ENCODE data around the gene PLA2G6. TPM values are rescaled to one million over a fixed set of nuclear protein-coding genes. Genes with fewer than 3 reads are reported as not detected.

Gene PLA2G6
- total and polyA plus RNA-seq, 9 of the 15 experiments (the other 6 are each of a cell fraction or from before 2014, with no cell fraction given) = 0.11 to 12.2 (median 9.7) TPM

DNA sequence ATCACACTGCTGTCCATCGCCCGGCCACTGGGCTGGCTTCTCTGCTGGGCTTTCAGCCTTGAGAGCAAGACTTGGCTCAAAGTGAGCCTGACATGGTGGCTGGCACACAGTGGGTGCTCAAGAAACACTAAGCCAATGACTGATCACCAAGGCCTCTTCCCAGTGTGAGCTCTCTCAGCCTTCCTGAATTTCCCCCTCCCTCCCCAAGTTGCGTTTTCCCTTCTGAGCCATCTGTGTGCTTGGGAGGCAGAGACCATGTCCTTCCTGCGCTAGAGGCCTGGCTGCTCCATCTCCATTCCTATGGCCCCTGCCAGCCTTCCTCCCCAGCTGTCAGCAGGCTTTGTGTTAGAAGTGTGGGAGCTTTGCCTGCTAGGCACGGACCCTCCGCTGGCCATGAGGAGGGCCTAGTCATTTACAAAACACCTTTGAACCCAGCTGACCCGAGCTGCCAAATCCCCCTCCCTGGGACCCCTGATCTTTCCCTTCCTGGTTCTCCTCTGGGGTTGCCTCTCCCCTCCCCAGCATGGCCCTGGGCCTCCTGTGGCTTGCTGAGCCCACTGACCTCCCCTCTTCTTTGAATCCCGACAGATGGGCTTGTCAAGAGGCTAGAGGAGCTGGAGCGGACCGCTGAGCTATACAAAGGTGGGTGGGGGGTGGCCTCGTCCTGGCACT, 111.2 kb downstream of the PLA2G6 start:
- H3K27ac ChIP-seq (ENCODE audit: extremely low read depth, low read depth, low read length) = no peak overlapping the region
- BruUV-seq (replicated peaks) = no TSS peak
- H2AFZ ChIP-seq (ENCODE audit: low read depth, low read length) = no peak overlapping the region
- no peaks in the 10 kb centered on the region for H3K9me3 ChIP-seq (replicated peaks; ENCODE audit: control insufficient read depth, insufficient read depth, low read depth, low read length)
- H3K4me1 ChIP-seq (replicated peaks in 1 of 2; ENCODE audit: control insufficient read depth in 2 of 2, insufficient read depth in 2 of 2, low read length in 2 of 2) = peaks cover 0 to 23% of the 10 kb centered on the region in 2 experiments; a peak in 2 of 5 replicates
- 66% methylated on average over 7 of the region's 11 CpGs for WGBS (ENCODE audit: insufficient coverage, low coverage, missing lambda C conversion rate)
- ATAC-seq (no peak), DNase-seq (ENCODE audit: extremely low read depth in 1 of 4, low spot score in 3 of 4) (no peak), FAIRE-seq (no peak)
- intact Hi-C loops (cut with micrococcal nuclease) (no loop called here), in situ Hi-C loops (cut with MboI) (loop anchor here (25.0 kb wide), 2 partner anchors 517 to 942 kb away; partner anchors contain the start of genes APOBEC3C and APOBEC3D)
- ChIA-PET CTCF (ENCODE audit: low intra/inter-chr PET ratio) (no interaction called here), POLR2A (interaction anchor here (0.7 to 0.8 kb wide), 2 partner anchors 15 to 131 kb away, joined by 3 to 5 read pairs; partner anchors contain the start of gene MAFF)
- no peak overlapping the region for H3K4me2 ChIP-seq (ENCODE audit: insufficient read depth, low read length)
- no peaks in the 10 kb centered on the region for H3K9me1 ChIP-seq (ENCODE audit: control insufficient read depth, insufficient read depth, low read length)
- H3K36me3 ChIP-seq (ENCODE audit: control insufficient read depth, insufficient read depth, low read length) = no peaks in the 10 kb centered on the region
- H3K79me2 ChIP-seq (ENCODE audit: control insufficient read depth, insufficient read depth, low read length) = no peaks in the 10 kb centered on the region
- no peaks in the 10 kb centered on the region for H4K20me1 ChIP-seq (replicated peaks; ENCODE audit: control insufficient read depth, insufficient read depth, low read length)
- H3K27me3 ChIP-seq (ENCODE audit: control insufficient read depth in 2 of 2, insufficient read depth in 2 of 2, low read length in 2 of 2) = no peaks in the 10 kb centered on the region
- H3K4me3 ChIP-seq = no peak overlapping the region
- H3K9ac ChIP-seq (ENCODE audit: insufficient read depth in 1 of 2, low read depth in 2 of 2, low read length in 2 of 2) = no peak overlapping the region
- TF ChIP-seq ZBTB43 (CRISPR knock-in tag; IDR thresholded peaks at IDR 0.05) (no peak), STAT5A (IDR thresholded peaks at IDR 0.05; ENCODE audit: borderline replicate concordance, low read length) (no peak), SMAD1 (IDR thresholded peaks at IDR 0.05; ENCODE audit: low read depth, low read length, partially characterized antibody) (no peak), CC2D1A (IDR thresholded peaks at IDR 0.05) (no peak), CEBPZ (IDR thresholded peaks at IDR 0.05; ENCODE audit: borderline replicate concordance, low read depth, low read length) (no peak), EWSR1 (IDR thresholded peaks at IDR 0.05; ENCODE audit: borderline replicate concordance, low read depth, partially characterized antibody) (no peak), ZNF764 (CRISPR knock-in tag; IDR thresholded peaks at IDR 0.05; ENCODE audit: low read depth) (no peak), ZNF639 (CRISPR knock-in tag; conservative IDR thresholded peaks at IDR 0.05 in 1 of 2, IDR thresholded peaks at IDR 0.05 in 1 of 2) (no peak), ETS2 (tag; IDR thresholded peaks at IDR 0.05; ENCODE audit: borderline replicate concordance, poor library complexity, severe bottlenecking) (no peak), GTF2E2 (tag; IDR thresholded peaks at IDR 0.05) (no peak), KLF16 (IDR thresholded peaks at IDR 0.05) (no peak), PCBP1 (IDR thresholded peaks at IDR 0.05; ENCODE audit: low read depth, low read length, poor library complexity, severe bottlenecking) (no peak), FOXK1 (CRISPR knock-in tag; IDR thresholded peaks at IDR 0.05; ENCODE audit: borderline replicate concordance) (no peak), PTBP1 (IDR thresholded peaks at IDR 0.05; ENCODE audit: low read depth, low read length) (no peak)

Measured in K562 (cell line).